Measurements from ENCODE around the gene CARS2.

- TF ChIP-seq CTCF (IDR thresholded peaks at IDR 0.05), result no peak
- TF ChIP-seq POLR2A (IDR thresholded peaks at IDR 0.05), result no peak
Measured at GRCh38 chr13:110690516-110690915, 15.4 kb downstream of the CARS2 start.
